H9 (cell line): ENCODE data around the gene TDRD9. TPM values are rescaled to one million over a fixed set of nuclear protein-coding genes. Genes with fewer than 3 reads are reported as not detected.

ENCODE experiments used
- DNase-seq: peaks from one replicate; pipeline ENCODE4 v3.0.0-alpha.2; 2017
- H2AFZ ChIP-seq: one replicate; pipeline ENCODE4 v1.6.1; 2013; ENCODE audit warnings: mild to moderate bottlenecking, low read length, control low read depth, moderate library complexity
- H2AK5ac ChIP-seq: 2 replicates; pipeline ENCODE4 v1.6.1; 2013; ENCODE audit warnings: low read length, control low read depth, mixed read lengths; ENCODE audit not compliant: insufficient read length
- H2BK120ac ChIP-seq: one replicate; pipeline ENCODE4 v1.6.1; 2013; ENCODE audit warnings: low read depth, mild to moderate bottlenecking, low read length, control low read depth, inconsistent platforms; ENCODE audit not compliant: poor library complexity, severe bottlenecking
- H2BK12ac ChIP-seq: 2 replicates; pipeline ENCODE4 v1.6.1; 2013; ENCODE audit warnings: low read length, control low read depth, mixed read lengths, low read depth; ENCODE audit not compliant: insufficient read length
- H2BK15ac ChIP-seq: 2 replicates; pipeline ENCODE4 v1.6.1; 2013; ENCODE audit warnings: low read depth, low read length, control low read depth
- H2BK20ac ChIP-seq: one replicate; pipeline ENCODE4 v1.6.1; 2013; ENCODE audit warnings: low read depth, mild to moderate bottlenecking, low read length, control low read depth, inconsistent platforms; ENCODE audit not compliant: poor library complexity, severe bottlenecking
- H2BK5ac ChIP-seq: 2 replicates; pipeline ENCODE4 v1.6.1; 2013; ENCODE audit warnings: low read length, control low read depth, mixed read lengths; ENCODE audit not compliant: insufficient read length
- H3K14ac ChIP-seq: 2 replicates; pipeline ENCODE4 v1.6.1; 2013; ENCODE audit warnings: low read length, control low read depth; ENCODE audit not compliant: insufficient read depth
- H3K18ac ChIP-seq: 2 replicates; pipeline ENCODE4 v1.6.1; 2013; ENCODE audit warnings: low read depth, mild to moderate bottlenecking, mixed read lengths, low read length, control low read depth; ENCODE audit not compliant: insufficient read length
- H3K23ac ChIP-seq: 2 replicates; pipeline ENCODE4 v1.6.1; 2013; ENCODE audit warnings: low read length, control low read depth, mixed read lengths, low read depth; ENCODE audit not compliant: insufficient read length
- H3K23me2 ChIP-seq: 2 replicates; pipeline ENCODE4 v1.6.1; 2013; ENCODE audit warnings: low read depth, mild to moderate bottlenecking, mixed read lengths, low read length, control low read depth; ENCODE audit not compliant: insufficient read length, poor library complexity, severe bottlenecking
- H3K27ac ChIP-seq: 2 replicates; pipeline ENCODE4 v1.5.1; 2013; ENCODE audit warnings: low read length, control low read depth, mixed read lengths, low read depth; ENCODE audit not compliant: insufficient read length
- H3K27me3 ChIP-seq: 2 replicates; pipeline ENCODE4 v1.6.1; 2013; ENCODE audit warnings: low read length, control low read depth, inconsistent platforms; ENCODE audit not compliant: insufficient read depth
- H3K4ac ChIP-seq: 2 replicates; pipeline ENCODE4 v1.6.1; 2013; ENCODE audit warnings: low read depth, mild to moderate bottlenecking, control low read depth, inconsistent platforms, low read length, moderate library complexity
- H3K4me1 ChIP-seq: 2 replicates; pipeline ENCODE4 v1.6.1; 2013; ENCODE audit warnings: low read length, control low read depth, inconsistent platforms; ENCODE audit not compliant: insufficient read depth
- H3K4me2 ChIP-seq: 2 replicates; pipeline ENCODE4 v1.6.1; 2013; ENCODE audit warnings: low read length, control low read depth, mixed read lengths; ENCODE audit not compliant: insufficient read length, insufficient read depth
- H3K56ac ChIP-seq: 2 replicates; pipeline ENCODE4 v1.6.1; 2013; ENCODE audit warnings: low read depth, mild to moderate bottlenecking, mixed read lengths, low read length, control low read depth; ENCODE audit not compliant: insufficient read length
- H3K79me1 ChIP-seq: 2 replicates; pipeline ENCODE4 v1.6.1; 2013; ENCODE audit warnings: low read depth, mild to moderate bottlenecking, moderate library complexity, low read length, control low read depth, inconsistent platforms; ENCODE audit not compliant: insufficient read depth, poor library complexity, severe bottlenecking
- H3K79me2 ChIP-seq: 2 replicates; pipeline ENCODE4 v1.6.1; 2013; ENCODE audit warnings: low read length, control low read depth, inconsistent platforms; ENCODE audit not compliant: insufficient read depth
- H3K9ac ChIP-seq: 2 replicates; pipeline ENCODE4 v1.6.1; 2013; ENCODE audit warnings: low read length, control low read depth, mixed read lengths; ENCODE audit not compliant: insufficient read length; ENCODE audit errors: extremely low read depth
- H3K9me3 ChIP-seq: one replicate; pipeline ENCODE4 v1.6.1; 2013; ENCODE audit warnings: low read depth, low read length, inconsistent platforms; ENCODE audit not compliant: control insufficient read depth
- H3T11ph ChIP-seq: one replicate; pipeline ENCODE4 v1.6.1; 2013; ENCODE audit warnings: mild to moderate bottlenecking, low read length, control low read depth, inconsistent platforms
- H4K20me1 ChIP-seq: one replicate; pipeline ENCODE4 v1.6.1; 2013; ENCODE audit not compliant: control insufficient read depth, insufficient read length, insufficient read depth
- H4K5ac ChIP-seq: 2 replicates; pipeline ENCODE4 v1.6.1; 2013; ENCODE audit warnings: low read depth, mild to moderate bottlenecking, mixed read lengths, low read length, control low read depth; ENCODE audit not compliant: insufficient read length
- H4K8ac ChIP-seq: replicated peaks from 2 replicates; pipeline ENCODE4 v1.6.1; 2013; ENCODE audit warnings: low read length, control low read depth, mixed read lengths, low read depth; ENCODE audit not compliant: insufficient read length
- H4K91ac ChIP-seq: 2 replicates; pipeline ENCODE4 v1.6.1; 2013; ENCODE audit warnings: low read depth, mild to moderate bottlenecking, moderate library complexity, mixed read lengths, low read length, control low read depth; ENCODE audit not compliant: insufficient read length
- H3K27ac Mint-ChIP-seq, 3 experiments: 2 replicates in 2 of 3; 3 replicates in 1 of 3; pipeline ENCODE4 v1.8.0; 2020 to 2021; ENCODE audit warnings: mixed read lengths in 3 of 3, mild to moderate bottlenecking in 1 of 3, moderate library complexity in 1 of 3
- H3K27me3 Mint-ChIP-seq: 2 replicates; pipeline ENCODE4 v1.8.0; 2021; ENCODE audit warnings: low read depth, mild to moderate bottlenecking, moderate library complexity, mixed read lengths
- H3K36me3 Mint-ChIP-seq, 3 experiments: 2 replicates in 2 of 3; 3 replicates in 1 of 3; pipeline ENCODE4 v1.8.0; 2020 to 2021; ENCODE audit warnings: low read depth in 3 of 3, mixed read lengths in 3 of 3; ENCODE audit not compliant: insufficient read depth in 1 of 3
- H3K4me1 Mint-ChIP-seq, 2 experiments: 2 replicates each; pipeline ENCODE4 v1.8.0; 2020; ENCODE audit warnings: mixed read lengths in 2 of 2
- H3K4me3 Mint-ChIP-seq, 2 experiments: 2 replicates in 1 of 2; 3 replicates in 1 of 2; pipeline ENCODE4 v1.8.0; 2020 to 2021; ENCODE audit warnings: mild to moderate bottlenecking in 2 of 2, mixed read lengths in 2 of 2, moderate library complexity in 1 of 2
- H3K9me3 Mint-ChIP-seq, 2 experiments: 2 replicates in 1 of 2; 3 replicates in 1 of 2; pipeline ENCODE4 v1.8.0; 2020; ENCODE audit warnings: mild to moderate bottlenecking in 2 of 2, mixed read lengths in 2 of 2, moderate library complexity in 1 of 2
- CTCF ChIP-seq: fragments of 200-600 bp; sonication (generic); conservative IDR thresholded peaks from 3 replicates; pipeline ENCODE4 v1.8.0; 2021; ENCODE audit warnings: antibody characterized with exemption, mild to moderate bottlenecking
- WGBS: extraction: QIAGEN DNeasy Blood & Tissue Kit; methylation state at CpG from one replicate; pipeline ENCODE4 v1.1.7; 2013; ENCODE audit warnings: missing lambda C conversion rate, low lambda C conversion rate, mixed read lengths; ENCODE audit not compliant: insufficient read length; ENCODE audit errors: extremely low coverage; 5-methylcytosine and 5-hydroxymethylcytosine counted together
- total RNA-seq: library from RNA; stranded (reverse); gene quantifications from 2 replicates; pipeline ENCODE4 v1.2.1, GENCODE V29; 2021

The TDRD9 gene
- total RNA-seq, 1 experiment from 2014 or later, result not detected

- no peak overlapping the region for H2AFZ ChIP-seq
- no peak for DNase-seq
- H2BK12ac ChIP-seq, result no peak overlapping the region
- no peak overlapping the region for H2BK20ac ChIP-seq
- no peaks in the 10 kb centered on the region for H3K79me1 ChIP-seq
- no peak overlapping the region for H3K4me2 ChIP-seq
- H3K9ac ChIP-seq, result no peak overlapping the region
- H3K14ac ChIP-seq, result no peak overlapping the region
- no peak overlapping the region for H4K91ac ChIP-seq
- H3K27ac ChIP-seq, result no peak overlapping the region
- H3K9me3 ChIP-seq, result no peaks in the 10 kb centered on the region
- no peak overlapping the region for H2AK5ac ChIP-seq
- Mint-ChIP-seq H3K4me3 (no peak overlapping the region), H3K27me3 (0 out of 2 replicates have a peak, but pooled peaks cover 2% of the 10 kb centered on the region), H3K9me3 (no peaks in the 10 kb centered on the region), H3K27ac (no peak overlapping the region), H3K36me3 (no peaks in the 10 kb centered on the region), H3K4me1 (peaks cover 3 to 7% of the 10 kb centered on the region in 2 experiments; a peak in 3 of 4 replicates)
- H3T11ph ChIP-seq, result no peak overlapping the region
- no peak for TF ChIP-seq CTCF
- no peaks in the 10 kb centered on the region for H4K20me1 ChIP-seq
- H3K27me3 ChIP-seq, result no peaks in the 10 kb centered on the region
- no peak overlapping the region for H2BK5ac ChIP-seq
- H3K56ac ChIP-seq, result no peak overlapping the region
- H2BK15ac ChIP-seq, result no peak overlapping the region
- H3K4ac ChIP-seq, result no peak overlapping the region
- H3K23me2 ChIP-seq, result no peaks in the 10 kb centered on the region
- H4K8ac ChIP-seq, result no peak overlapping the region
- H2BK120ac ChIP-seq, result no peak overlapping the region
- WGBS, result no CpG with 5 or more reads among the region's 8 CpGs
- no peaks in the 10 kb centered on the region for H3K79me2 ChIP-seq
- no peak overlapping the region for H3K18ac ChIP-seq
- no peaks in the 10 kb centered on the region for H3K4me1 ChIP-seq
- H4K5ac ChIP-seq, result no peak overlapping the region
- H3K23ac ChIP-seq, result no peak overlapping the region
Observed at GRCh38 chr14:103997391-103997790, 69.1 kb downstream of the TDRD9 start.
